GM23248 (cell line): ENCODE data around the gene ANKRD12. TPM values are rescaled to one million over a fixed set of nuclear protein-coding genes. Genes with fewer than 3 reads are reported as not detected.

Source experiments
- DNase-seq: peaks from one replicate; pipeline ENCODE4 v3.0.0-alpha.2; 2015
- H2AFZ ChIP-seq: fragments of 200-600 bp; sonication (generic); 2 replicates; pipeline ENCODE4 v1.6.1; 2016; ENCODE audit warnings: antibody characterized with exemption
- H3F3A ChIP-seq: fragments of 200-600 bp; sonication (generic); 2 replicates; pipeline ENCODE4 v1.6.1; 2016; ENCODE audit warnings: mild to moderate bottlenecking, antibody characterized with exemption, mixed run types; ENCODE audit not compliant: insufficient read depth
- H3K27ac ChIP-seq: fragments of 200-600 bp; sonication (generic); 2 replicates; pipeline ENCODE4 v1.5.1; 2016; ENCODE audit warnings: mild to moderate bottlenecking
- H3K27me3 ChIP-seq: fragments of 200-600 bp; sonication (generic); replicated peaks from 2 replicates; pipeline ENCODE4 v1.6.1; 2016; ENCODE audit warnings: mild to moderate bottlenecking; ENCODE audit not compliant: insufficient read depth
- H3K36me3 ChIP-seq: fragments of 200-600 bp; sonication (generic); 2 replicates; pipeline ENCODE4 v1.6.1; 2016; ENCODE audit warnings: low read depth, mild to moderate bottlenecking
- H3K4me1 ChIP-seq: fragments of 200-600 bp; sonication (generic); 2 replicates; pipeline ENCODE4 v1.6.1; 2016; ENCODE audit warnings: mild to moderate bottlenecking; ENCODE audit not compliant: insufficient read depth
- H3K4me2 ChIP-seq: fragments of 200-600 bp; sonication (generic); one replicate; pipeline ENCODE4 v1.6.1; 2016; ENCODE audit warnings: mild to moderate bottlenecking; ENCODE audit not compliant: unreplicated experiment
- H3K4me3 ChIP-seq: fragments of 200-600 bp; sonication (generic); 2 replicates; pipeline ENCODE4 v1.5.1; 2016; ENCODE audit warnings: mild to moderate bottlenecking
- H3K79me2 ChIP-seq: fragments of 200-600 bp; sonication (generic); 2 replicates; pipeline ENCODE4 v1.6.1; 2016; ENCODE audit warnings: mild to moderate bottlenecking; ENCODE audit not compliant: insufficient read depth
- H3K9ac ChIP-seq: fragments of 200-600 bp; sonication (generic); 2 replicates; pipeline ENCODE4 v1.6.1; 2016; ENCODE audit warnings: mild to moderate bottlenecking
- H3K9me2 ChIP-seq: fragments of 200-600 bp; sonication (generic); 2 replicates; pipeline ENCODE4 v1.6.1; 2016; ENCODE audit warnings: mixed run types, mild to moderate bottlenecking, moderate library complexity; ENCODE audit not compliant: insufficient read depth
- H3K9me3 ChIP-seq: fragments of 200-600 bp; sonication (generic); one replicate; pipeline ENCODE4 v1.6.1; 2017; ENCODE audit warnings: low read depth
- H4K20me1 ChIP-seq: fragments of 200-600 bp; sonication (generic); 2 replicates; pipeline ENCODE4 v1.6.0; 2016; ENCODE audit not compliant: insufficient read depth
- EZH2 ChIP-seq: fragments of 200-600 bp; sonication (generic); IDR thresholded peaks from 2 replicates; pipeline ENCODE4 v1.6.1; 2018; ENCODE audit warnings: antibody characterized with exemption, mild to moderate bottlenecking; ENCODE audit not compliant: insufficient read depth, poor library complexity, severe bottlenecking
- EZH2phosphoT487 ChIP-seq: fragments of 200-600 bp; sonication (generic); IDR thresholded peaks from 2 replicates; pipeline ENCODE4 v1.6.1; 2018; ENCODE audit warnings: antibody characterized with exemption, moderate library complexity, mild to moderate bottlenecking, low read depth; ENCODE audit not compliant: insufficient read depth
- WGBS, 2 experiments: methylation state at CpG; one replicate each; pipeline ENCODE4 v1.1.6; 2015 to 2017; ENCODE audit warnings: low lambda C conversion rate in 2 of 2, low coverage in 1 of 2; ENCODE audit errors: missing lambda C conversion rate in 2 of 2; 5-methylcytosine and 5-hydroxymethylcytosine counted together
- in situ Hi-C: fragments of 300-500 bp; cut with MboI; formaldehyde crosslinking; loops from 2 replicates; pipeline ENCODE4 v1.15.0; 2020
- polyA plus RNA-seq: library from polyadenylated mRNA; unstranded; fragments of >200 nt; fragmentation: Nextera tagmentation; extraction: Ambion mirVana; gene quantifications from 2 replicates; pipeline ENCODE4 v1.2.1, GENCODE V29; 2016
- total RNA-seq: library from RNA; depleted of rRNA; stranded (reverse); fragments of >200 nt; shearing (Covaris generic); gene quantifications from 2 replicates; pipeline ENCODE4 v1.2.3, GENCODE V29; 2014

ANKRD12 gene
- total and polyA plus RNA-seq, 2 experiments from 2014 or later = 16.5 to 34.8 TPM

GRCh38 chr18:9182852-9183399, 46.3 kb downstream of the ANKRD12 start:
- no peak overlapping the region for H3K4me3 ChIP-seq
- H4K20me1 ChIP-seq = peaks cover 14% of the 10 kb centered on the region; the same call in 1 of the 2 replicates
- H3K79me2 ChIP-seq = peaks cover 90% of the 10 kb centered on the region
- no peak overlapping the region for H3K4me2 ChIP-seq
- no peak overlapping the region for H2AFZ ChIP-seq
- no peaks in the 10 kb centered on the region for H3K9me3 ChIP-seq
- no peaks in the 10 kb centered on the region for H3F3A ChIP-seq
- H3K9me2 ChIP-seq = no peaks in the 10 kb centered on the region
- TF ChIP-seq EZH2phosphoT487 (no peak), EZH2 (no peak)
- WGBS, 2 experiments = 70 to 72% methylated on average over 5 of the region's 5 CpGs
- no peak for DNase-seq
- no peaks in the 10 kb centered on the region for H3K27me3 ChIP-seq
- H3K4me1 ChIP-seq = peaks cover 10% of the 10 kb centered on the region; the same call in 1 of the 2 replicates
- H3K27ac ChIP-seq = no peak overlapping the region
- peaks cover 18% of the 10 kb centered on the region; the same call in 1 of the 2 replicates for H3K36me3 ChIP-seq
- in situ Hi-C loops = no loop called here
- no peak overlapping the region for H3K9ac ChIP-seq

GRCh38 chr18:9184998-9185613, 48.5 kb downstream of the ANKRD12 start:
- H3K9me3 ChIP-seq = no peaks in the 10 kb centered on the region
- H3K27me3 ChIP-seq = no peaks in the 10 kb centered on the region
- no peak overlapping the region for H3K4me3 ChIP-seq
- no peak overlapping the region for H2AFZ ChIP-seq
- no peak overlapping the region for H3K27ac ChIP-seq
- in situ Hi-C loops = no loop called here
- H3K4me1 ChIP-seq = peaks cover 10% of the 10 kb centered on the region; the same call in 1 of the 2 replicates
- H3K9ac ChIP-seq = no peak overlapping the region
- no peak overlapping the region for H3K4me2 ChIP-seq
- H3K36me3 ChIP-seq = peaks cover 18% of the 10 kb centered on the region; the same call in 1 of the 2 replicates
- no peak for TF ChIP-seq EZH2phosphoT487
- TF ChIP-seq EZH2 = no peak
- H3K9me2 ChIP-seq = no peaks in the 10 kb centered on the region
- DNase-seq = no peak
- 95% methylated on average over 4 of the region's 4 CpGs for WGBS, 2 experiments
- H3F3A ChIP-seq = no peaks in the 10 kb centered on the region
- H4K20me1 ChIP-seq = 0 out of 2 replicates have a peak, but pooled peaks cover 11% of the 10 kb centered on the region
- peaks cover 82% of the 10 kb centered on the region for H3K79me2 ChIP-seq

- no peaks in the 10 kb centered on the region for H3F3A ChIP-seq
- H3K4me3 ChIP-seq = no peak overlapping the region
- no peak overlapping the region for H3K4me2 ChIP-seq
- no peaks in the 10 kb centered on the region for H4K20me1 ChIP-seq
- in situ Hi-C loops = no loop called here
- whole genome bisulfite sequencing, 2 experiments = 98 to 99% methylated on average over 3 of the region's 3 CpGs
- no peaks in the 10 kb centered on the region for H3K9me3 ChIP-seq
- H3K36me3 ChIP-seq = peaks cover 18% of the 10 kb centered on the region; the same call in 1 of the 2 replicates
- H2AFZ ChIP-seq = no peak overlapping the region
- no peaks in the 10 kb centered on the region for H3K9me2 ChIP-seq
- TF ChIP-seq EZH2 (no peak), EZH2phosphoT487 (no peak)
- no peak overlapping the region for H3K27ac ChIP-seq
- DNase-seq = no peak
- peaks cover 80% of the 10 kb centered on the region for H3K79me2 ChIP-seq
- no peaks in the 10 kb centered on the region for H3K27me3 ChIP-seq
- no peaks in the 10 kb centered on the region for H3K4me1 ChIP-seq
- H3K9ac ChIP-seq = no peak overlapping the region
Observed at GRCh38 chr18:9188359-9189231, 52.0 kb downstream of the ANKRD12 start.

- H3K27me3 ChIP-seq = no peaks in the 10 kb centered on the region
- H3K79me2 ChIP-seq = peaks cover 79% of the 10 kb centered on the region
- TF ChIP-seq EZH2 (no peak), EZH2phosphoT487 (no peak)
- no peaks in the 10 kb centered on the region for H3K9me2 ChIP-seq
- in situ Hi-C loops = no loop called here
- no peak overlapping the region for H3K27ac ChIP-seq
- H3K4me3 ChIP-seq = no peak overlapping the region
- H3K4me2 ChIP-seq = no peak overlapping the region
- H4K20me1 ChIP-seq = no peaks in the 10 kb centered on the region
- no peak overlapping the region for H3K9ac ChIP-seq
- DNase-seq = no peak
- H3K36me3 ChIP-seq = peaks cover 14% of the 10 kb centered on the region; the same call in 1 of the 2 replicates
- H3K4me1 ChIP-seq = no peaks in the 10 kb centered on the region
- no peaks in the 10 kb centered on the region for H3K9me3 ChIP-seq
- H3F3A ChIP-seq = no peaks in the 10 kb centered on the region
- H2AFZ ChIP-seq = no peak overlapping the region
- WGBS, 2 experiments = 73 to 84% methylated on average over 2 of the region's 2 CpGs
Observed at GRCh38 chr18:9189491-9189890, 52.9 kb downstream of the ANKRD12 start.
